CD4-positive, alpha-beta T cell treated with Interleukin-21 for 1 hour (primary cell): ENCODE results near the gene WDR48.

Experiments
- DNase-seq: peaks from one replicate; pipeline ENCODE4 v3.0.0-alpha.2; 2020

Gene WDR48

DNA sequence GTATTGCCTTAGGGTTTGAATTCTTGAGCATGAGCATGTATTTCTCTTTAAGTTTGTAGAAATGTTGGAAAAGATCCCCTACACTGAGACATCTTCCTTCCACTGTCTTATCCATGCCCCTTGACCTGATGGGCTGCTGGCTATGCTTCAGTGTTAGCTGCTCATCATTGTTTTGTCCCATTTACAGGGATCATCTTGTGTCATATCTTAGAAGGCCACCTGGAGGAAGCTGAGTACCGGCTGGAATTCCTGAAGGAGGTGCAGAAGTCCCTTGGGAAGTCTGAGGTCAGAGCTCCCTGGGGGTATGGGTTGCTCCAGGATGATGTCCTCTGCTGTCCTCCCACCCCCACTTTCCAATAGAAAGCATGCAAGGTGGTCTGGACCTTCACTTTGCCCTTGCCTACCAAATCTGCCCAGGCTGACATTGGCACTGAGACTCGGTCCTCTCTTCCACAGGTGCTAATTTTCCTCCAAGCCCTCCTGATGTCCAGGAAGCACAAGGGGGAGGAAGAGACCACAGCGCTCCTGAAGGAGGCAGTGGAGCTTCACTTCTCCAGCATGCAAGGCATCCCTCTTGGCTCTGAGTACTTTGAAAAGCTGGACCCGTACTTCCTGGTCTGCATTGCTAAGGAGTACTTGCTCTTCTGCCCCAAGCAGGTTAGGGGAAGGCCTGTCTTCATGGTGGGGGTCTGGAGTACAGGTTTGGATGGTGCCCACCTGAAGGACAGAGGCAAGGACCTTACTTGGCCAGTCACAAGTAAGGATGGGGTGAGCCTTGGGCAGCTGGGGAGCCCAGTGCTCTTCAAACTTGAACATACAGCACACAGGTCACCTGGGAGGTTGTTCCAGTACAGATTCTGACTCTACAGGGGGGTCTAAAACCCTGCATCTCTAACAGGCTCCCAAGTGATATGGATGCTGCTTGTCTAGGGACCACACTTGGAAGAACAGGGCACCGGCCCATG, 73.3 kb downstream of the WDR48 start:
- DNase-seq, result no peak

DNA sequence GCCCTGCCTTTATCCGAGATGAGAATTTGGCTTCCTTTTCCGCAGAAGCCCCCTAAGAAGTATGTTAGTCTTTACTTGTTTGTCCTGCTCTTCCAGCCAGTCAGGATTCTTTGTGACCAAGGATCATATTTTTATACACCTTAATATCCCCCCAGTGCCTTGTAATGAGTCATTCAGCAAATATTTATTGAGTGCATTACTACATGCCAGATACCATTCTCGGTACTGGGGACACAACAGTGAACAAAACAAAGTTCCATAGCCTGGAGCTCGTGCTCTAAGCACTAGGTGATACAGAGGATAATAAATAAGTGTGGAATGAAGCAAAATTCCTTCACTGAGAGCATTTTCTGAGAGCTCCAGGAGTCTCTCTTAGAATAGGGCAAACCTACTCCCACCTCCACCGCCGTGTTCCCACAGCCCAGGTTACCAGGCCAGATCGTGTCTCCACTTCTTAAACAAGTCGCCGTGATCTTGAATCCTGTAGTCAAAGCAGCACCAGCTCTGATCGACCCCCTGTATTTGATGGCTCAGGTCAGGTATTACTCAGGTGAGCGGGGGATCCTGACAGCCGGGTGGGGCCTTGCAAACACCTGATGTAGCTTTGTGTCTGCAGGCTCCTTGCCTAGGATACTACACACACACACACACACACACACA, 74.2 kb downstream of the WDR48 start:
- no peak for DNase-seq

DNA sequence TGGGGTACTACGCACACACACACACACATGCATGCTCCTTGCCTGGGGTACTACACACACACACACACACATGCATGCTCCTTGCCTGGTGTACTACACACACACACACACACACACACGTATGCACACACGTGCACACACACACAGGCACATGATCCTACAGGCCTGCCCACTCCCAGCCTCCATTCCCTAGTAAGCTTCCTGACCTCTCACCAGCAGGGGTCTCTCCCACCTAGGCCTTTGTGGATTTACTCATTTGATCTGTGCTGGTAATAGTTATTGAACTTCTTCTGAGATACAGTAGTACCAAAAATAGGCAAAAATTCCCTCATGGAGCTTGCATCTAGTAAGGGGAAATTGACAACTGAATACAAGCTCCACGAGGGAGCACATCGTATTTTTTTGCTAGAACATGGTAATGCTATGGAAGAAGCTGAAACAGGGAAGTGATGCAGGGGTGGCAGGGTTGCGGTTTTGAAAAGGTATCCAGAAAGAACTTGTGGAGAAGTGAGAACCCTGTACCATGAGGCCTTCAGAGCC, 74.8 kb downstream of the WDR48 start:
- DNase-seq, result peak; percentile 41

DNA sequence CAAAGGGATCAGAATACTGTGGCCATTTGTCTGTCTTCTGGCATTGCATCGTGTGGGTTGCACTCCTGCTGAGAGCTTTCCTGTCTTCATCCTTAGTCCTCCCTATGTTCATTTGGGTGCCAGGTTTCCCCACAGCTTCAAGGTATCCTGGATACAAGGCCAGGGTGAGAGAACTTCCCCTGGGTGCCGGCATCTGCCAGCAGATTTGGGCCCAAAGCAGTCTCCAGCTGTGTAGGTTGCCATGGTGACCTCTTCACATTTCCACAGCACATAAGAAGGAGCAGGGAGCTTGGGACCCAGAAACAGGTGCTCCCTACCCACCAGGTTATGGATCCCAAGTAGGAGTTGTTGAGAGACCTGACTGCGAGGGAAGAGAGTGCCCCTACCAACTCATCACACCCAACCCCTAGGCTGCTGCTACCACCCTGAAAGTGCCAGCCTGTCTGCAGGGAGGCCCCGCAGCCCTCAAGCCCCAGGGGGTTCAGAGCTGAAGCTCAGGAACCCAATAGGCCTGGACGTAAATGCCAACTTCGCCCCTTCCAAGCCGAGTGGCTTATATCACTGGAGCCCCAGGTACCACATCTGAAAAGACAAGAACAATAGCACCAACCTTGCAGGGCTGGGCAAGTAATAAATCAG, 75.6 kb downstream of the WDR48 start:
- DNase-seq, result no peak

DNA sequence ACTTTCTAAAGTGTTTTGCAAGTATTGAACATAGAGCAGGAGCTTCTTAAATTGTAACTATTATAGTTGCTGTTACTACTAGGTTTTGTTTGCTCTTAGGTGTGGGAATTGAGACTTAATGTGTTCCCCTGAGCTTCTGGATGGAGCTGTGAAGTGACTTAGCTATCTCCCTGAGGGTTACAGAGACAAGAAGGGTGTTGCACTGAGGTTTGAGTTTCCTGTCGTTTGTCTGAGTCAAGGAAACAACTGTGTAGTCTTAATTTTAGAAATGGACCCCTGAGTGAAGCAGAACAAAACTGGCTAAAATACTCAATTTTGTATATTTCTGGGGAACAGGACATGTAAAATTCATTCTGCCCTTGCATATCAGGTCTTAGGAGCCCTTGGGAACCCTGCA, 76.1 kb downstream of the WDR48 start:
- no peak for DNase-seq

DNA sequence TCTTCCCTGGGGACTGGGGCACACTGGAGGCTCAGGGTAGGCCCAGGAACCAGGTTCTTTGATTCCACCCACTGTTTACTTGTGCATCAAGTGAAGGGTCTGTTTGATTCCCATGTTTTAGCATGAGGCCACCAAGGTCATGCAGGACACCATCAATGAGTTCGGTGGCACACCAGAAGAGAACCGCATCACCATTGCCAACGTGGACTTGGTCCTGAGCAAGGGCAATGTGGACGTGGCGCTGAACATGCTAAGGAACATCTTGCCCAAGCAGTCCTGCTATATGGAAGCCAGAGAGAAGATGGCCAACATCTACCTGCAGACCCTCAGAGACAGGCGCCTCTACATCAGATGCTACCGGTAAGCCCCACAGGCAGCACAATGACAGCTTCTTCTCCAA, 77.1 kb downstream of the WDR48 start:
- no peak for DNase-seq

DNA sequence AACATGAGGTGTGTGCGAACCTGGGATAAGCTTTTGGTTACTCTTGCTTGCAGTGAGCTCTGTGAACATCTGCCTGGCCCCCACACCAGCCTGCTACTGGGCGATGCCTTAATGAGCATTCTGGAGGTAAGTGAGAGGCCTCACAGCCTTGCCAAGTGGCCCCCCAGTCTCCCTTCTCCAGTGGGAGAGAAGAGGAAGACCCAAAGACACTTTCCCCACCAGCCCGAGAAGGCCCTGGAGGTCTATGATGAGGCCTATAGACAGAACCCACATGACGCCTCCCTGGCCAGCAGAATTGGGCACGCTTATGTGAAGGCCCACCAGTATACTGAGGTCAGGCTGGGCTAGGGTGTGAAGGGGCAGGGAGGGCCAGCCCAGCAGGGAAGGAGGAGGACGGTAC, 78.2 kb downstream of the WDR48 start:
- DNase-seq, result no peak

DNA sequence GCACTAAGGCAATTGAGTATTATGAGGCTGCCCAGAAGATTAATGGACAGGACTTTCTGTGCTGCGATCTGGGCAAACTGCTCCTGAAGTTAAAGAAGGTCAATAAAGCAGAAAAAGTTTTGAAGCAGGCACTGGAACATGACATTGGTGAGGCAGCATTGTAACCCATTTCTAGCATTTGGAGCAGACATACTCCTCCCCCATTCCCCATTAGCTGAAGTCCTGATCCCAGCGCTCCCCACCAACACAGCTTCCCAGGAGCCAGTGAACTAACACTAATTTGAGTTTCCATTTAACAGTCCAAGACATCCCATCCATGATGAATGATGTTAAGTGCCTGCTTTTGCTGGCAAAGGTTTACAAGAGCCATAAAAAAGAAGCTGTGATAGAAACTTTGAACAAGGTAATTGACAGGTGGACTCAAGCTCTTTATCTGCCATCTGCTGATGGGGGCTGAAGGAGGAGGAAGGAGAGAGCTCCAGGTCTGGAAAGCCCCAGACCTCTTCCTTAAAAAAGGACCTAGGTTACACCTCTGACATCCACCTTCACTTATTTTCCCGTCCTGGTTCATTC, 79.0 kb downstream of the WDR48 start:
- DNase-seq, result no peak

DNA sequence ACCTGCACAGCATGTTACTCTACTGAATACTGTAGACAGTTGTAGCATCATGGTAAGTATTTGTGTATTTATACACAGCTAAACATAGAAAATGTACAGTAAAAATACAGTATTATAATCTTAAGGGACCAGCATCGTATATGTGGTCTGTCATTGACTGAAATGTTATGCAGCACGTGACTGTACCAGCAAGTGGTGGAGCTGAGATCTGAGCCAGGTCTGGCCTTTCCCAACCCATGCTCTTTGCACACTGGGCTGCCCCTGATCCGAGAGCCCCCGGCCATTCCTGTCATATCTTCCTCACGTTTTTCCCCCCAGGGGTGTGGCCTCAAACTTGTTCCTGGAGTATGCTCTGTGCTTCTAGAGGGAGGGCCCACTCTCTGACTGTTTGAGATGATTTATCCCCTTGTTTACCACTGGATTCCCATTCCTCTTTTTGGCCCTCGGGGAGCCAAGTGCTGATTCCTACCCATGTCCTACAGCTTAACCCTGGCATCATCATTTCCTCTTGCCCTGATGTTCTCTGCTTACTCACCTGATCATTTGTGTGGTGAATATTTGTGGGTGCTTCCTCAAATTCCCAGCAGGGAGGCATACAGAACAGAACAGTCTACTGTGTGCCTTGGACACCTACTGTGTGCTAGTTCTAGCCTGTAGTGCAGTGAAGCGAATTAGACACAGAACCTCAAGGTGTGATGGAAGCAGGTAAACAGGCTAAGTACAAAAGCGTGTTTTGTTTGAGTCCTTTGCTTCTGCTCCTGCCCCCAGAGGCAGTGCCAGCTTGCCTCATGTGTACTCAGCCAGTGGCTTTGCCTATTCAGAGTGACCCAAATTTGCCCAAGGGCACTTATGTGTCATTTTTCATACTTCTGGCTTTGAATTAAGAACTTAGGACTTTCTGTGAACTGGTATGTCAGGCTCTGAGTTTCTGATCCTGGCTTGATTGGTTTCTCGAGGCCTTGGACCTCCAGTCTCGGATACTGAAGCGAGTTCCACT, 80.6 kb downstream of the WDR48 start:
- no peak for DNase-seq

DNA sequence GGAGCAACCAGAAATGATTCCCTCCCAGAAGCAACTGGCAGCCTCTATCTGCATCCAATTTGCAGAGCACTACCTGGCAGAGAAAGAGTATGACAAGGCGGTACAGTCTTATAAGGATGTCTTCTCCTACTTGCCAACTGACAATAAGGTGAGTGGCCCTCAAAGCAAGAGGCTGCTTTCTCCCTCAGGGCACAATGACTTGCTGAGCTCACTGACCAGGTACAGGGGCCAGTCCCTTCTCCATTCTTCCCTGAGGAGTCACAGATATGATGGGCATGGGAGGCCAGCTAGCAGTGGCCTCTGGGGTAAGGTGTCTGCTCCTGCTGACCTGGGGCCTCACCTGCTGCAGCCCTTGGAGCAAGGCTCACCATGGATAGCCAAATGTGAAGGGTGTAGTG, 81.3 kb downstream of the WDR48 start:
- no peak for DNase-seq

DNA sequence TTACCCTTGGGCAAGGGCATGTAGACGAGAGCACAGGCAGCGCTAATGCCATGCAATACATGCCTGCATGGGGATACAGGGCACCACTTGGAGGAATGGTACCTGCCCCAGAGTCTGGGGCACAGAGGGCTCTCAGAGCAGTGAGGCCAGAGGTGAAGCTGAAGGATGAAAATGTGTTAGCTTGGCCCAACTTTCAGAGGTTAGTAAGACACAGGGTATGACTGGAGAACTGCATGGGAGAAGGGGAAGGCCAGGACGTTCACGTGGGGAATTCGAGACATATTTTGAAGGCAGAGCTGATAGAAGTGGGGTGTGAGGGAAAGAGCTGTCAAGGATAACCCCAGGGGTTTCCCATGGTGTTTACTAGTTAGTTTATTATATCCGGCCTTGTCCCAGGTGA, 82.0 kb downstream of the WDR48 start:
- no peak for DNase-seq

DNA sequence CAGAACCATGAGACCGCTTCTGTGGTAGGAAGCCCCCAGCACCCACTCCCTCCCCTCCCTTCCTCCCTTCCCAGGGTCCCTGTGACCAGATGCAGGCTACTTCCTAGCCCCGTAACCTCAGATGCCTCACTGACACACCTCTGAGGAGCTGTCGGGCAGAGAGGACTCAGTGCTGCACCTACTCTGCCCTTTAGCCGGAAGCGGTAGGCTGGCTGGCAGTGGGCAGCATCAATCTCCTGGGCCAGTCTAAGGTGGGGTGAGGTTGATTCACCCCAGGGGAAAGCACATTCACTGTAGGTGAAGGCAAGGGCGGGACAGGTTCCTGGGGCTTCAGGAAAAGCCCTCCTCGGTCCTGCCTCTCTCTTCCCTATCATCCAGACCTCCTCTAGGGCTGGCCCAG, 82.5 kb downstream of the WDR48 start:
- DNase-seq, result no peak

DNA sequence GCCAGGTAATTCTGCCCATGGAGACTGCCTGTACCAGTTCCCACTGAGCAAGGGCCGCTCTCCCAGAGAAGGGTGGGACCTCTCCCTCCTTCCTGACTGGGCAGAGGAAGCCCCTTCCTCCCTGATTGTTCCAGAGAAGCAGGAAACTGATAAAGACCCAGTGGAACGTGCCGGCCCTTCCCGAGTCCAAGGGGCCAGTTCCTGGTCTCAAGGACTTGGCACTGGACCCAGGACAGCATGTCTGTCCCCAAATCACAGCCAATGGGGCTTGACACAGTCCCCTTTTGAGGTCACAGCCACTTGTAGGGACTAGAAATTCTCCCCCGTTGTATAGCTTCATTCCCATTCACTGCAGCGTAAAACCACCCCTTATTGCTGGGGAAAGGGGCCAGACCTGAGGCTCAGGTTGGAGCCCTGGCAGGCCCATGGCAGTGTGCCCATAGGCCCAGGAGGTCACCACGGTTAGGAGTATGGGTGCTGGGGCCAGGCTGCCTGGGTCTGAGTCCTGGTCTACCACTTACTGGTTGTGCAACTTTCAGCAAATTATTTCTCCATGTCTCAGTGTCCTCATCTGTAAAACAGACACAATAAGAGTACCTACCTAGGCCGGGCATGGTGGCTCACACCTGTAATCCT, 83.5 kb downstream of the WDR48 start:
- no peak for DNase-seq

DNA sequence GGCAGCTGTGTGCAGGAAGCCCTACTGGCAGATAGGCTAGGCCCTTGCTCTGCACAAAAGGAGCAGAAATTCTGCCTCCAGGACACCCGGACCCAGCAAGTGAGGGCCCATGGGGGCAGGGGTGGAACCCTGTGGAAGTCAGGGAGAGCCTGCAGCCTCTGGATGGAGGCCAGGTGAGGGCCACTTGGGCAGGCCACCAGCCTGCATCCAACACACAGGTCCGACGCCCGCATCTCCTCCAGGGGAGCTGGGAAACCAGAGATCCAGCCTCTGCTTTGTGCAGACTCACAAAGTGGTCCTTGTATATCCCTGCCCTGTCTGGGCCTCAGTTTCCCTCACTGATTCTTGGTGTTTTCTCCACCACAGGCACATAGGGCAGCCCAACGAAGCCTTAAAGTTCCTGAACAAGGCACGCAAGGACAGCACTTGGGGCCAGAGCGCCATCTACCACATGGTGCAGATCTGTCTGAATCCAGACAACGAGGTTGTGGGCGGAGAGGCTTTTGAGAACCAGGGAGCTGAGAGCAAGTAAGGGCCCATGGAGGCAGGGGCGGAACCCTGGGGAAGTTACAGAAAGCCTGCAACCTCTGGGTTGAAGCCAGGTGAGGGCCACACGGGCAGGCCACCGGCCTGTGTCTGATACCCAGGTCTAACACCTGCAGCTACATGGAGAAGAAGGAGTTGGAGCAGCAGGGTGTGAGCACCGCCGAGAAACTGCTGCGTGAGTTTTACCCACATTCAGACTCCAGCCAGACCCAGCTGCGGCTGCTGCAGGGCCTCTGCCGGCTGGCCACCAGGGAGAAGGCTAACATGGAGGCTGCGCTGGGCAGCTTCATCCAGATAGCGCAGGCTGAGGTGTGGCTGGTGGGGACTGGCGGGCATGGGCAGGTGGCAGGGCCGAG, 85.0 kb downstream of the WDR48 start:
- no peak for DNase-seq

DNA sequence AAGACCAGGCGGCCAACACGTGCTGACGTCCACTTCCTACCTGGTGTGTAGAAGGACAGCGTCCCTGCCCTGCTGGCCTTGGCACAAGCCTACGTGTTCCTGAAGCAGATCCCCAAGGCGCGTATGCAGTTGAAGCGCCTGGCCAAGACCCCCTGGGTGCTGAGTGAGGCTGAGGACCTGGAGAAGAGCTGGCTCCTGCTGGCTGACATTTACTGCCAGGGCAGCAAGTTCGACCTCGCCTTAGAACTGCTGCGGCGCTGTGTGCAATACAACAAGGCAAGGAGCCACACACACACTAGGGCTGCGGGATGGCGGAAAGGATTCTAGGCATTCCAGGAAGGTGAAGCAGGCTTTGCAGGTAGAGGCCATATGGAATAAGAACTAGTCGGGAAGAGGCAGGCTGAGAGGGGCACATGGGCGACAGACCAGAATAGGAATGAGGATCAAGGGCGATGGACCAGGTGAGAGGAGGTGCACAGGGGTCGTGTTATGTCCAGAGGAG, 85.7 kb downstream of the WDR48 start:
- no peak for DNase-seq

DNA sequence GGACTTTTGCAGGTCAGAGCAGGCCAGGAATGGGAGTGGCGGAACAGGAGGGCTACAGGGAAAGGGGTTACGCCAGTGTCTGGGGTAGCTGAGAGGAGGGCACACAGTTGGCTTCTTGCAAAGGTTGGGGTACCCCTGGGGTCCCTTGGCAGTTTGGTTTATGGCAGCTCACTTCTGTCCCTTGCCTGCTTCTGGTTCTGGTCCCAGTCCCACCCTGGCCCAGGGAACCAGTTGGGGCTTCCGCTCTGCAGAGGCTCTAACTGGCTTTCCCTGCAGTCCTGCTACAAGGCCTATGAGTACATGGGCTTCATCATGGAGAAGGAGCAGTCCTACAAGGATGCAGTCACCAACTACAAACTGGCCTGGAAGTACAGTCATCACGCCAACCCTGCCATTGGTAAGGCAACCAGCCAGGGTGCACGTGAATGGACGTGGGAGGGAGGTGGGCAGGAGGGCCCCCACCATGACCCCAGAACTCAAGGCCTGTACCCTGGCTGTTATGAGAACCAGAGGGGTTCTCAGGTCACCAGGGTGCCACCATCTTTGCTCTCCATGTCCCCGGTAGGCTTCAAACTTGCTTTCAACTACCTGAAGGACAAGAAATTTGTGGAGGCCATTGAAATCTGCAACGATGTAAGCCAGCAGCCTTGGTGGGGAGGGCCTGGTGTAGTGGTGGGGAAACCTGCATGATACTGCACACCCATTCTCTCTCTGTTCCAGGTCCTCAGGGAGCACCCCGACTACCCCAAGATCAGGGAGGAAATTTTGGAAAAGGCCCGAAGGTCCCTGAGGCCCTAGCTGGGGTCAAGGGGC, 86.4 kb downstream of the WDR48 start:
- peak; percentile 40 for DNase-seq

DNA sequence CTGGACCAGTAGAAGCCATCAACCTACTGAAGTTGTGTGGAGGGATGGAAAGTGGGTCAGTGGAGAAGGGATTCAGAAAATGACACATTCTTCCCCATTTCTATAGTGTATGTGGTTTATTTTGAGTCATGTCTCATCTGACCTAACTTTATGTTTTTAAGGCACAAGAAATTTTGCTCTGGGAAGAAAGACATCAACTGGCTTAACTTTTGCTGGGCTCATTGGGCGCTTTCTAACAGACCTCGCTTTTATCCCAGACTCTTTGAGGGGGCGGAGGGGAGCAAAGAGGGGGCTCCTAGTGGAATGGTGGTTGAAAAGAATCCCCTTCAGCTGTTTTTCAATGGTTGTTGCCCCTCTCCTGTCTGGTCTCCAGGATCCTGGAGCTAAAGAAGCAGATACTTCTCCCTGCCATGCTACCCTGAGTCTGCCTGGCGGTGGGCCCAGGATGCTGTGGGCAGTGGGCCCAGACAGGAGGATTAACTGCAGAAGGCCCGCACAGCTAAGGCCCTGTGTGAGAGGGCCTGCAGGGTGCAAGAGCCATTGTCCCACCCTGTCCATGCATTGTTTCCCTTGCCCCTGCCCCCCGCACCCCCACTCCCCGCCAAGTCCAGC, 87.1 kb downstream of the WDR48 start:
- DNase-seq, result no peak

DNA sequence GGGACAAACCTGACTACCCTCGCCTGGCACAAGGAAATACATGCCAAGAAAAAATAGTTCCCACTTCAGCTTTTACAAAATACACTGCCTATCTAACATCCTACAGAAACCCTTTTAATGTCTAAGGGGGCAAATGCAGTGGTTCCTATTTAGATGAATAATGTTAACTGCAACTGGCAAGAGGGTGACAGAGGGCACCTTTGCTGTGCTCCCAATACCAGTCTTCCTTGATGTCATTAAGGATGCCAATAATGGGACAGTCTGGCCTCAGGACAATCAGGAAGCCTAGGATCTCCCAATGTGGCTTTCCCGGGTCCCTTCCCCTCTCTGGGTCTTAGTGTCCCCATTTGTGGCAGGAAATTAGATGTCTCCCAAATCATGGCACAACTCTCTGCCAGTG, 87.6 kb downstream of the WDR48 start:
- DNase-seq, result no peak
